HL-60/S4 treated with phorbol 12-myristate 13-acetate at 8.2 ng/mL for 4 days and 3 days (cell line): Measurements from ENCODE around the gene DISP2.

Source experiments
- in situ Hi-C: fragments of 300-500 bp; cut with MboI; formaldehyde crosslinking; loops from 2 replicates; pipeline ENCODE4 v1.15.0; 2022; ENCODE audit warnings: low sequenced_read_pairs

DISP2 gene

GRCh38 chr15:40421246-40422157 is 63.5 kb downstream of the DISP2 start:
- in situ Hi-C loops = no loop called here

- in situ Hi-C loops = no loop called here
These were observed 66.6 kb downstream of the DISP2 start for GRCh38 chr15:40424483-40425115.

- in situ Hi-C loops = no loop called here
These were observed 67.7 kb downstream of the DISP2 start for GRCh38 chr15:40425681-40426080.

GRCh38 chr15:40427188-40427587 is 69.2 kb downstream of the DISP2 start:
- in situ Hi-C loops = no loop called here

- in situ Hi-C loops = no loop called here
These were observed 70.2 kb downstream of the DISP2 start for GRCh38 chr15:40428185-40428584.
